Prostate gland (tissue), 2 donors: ENCODE measurements around the gene SENP3.

Experiments used
- CTCF ChIP-seq, 4 experiments: fragments of 200-600 bp in 2 of 4; fragments of 450-650 bp in 2 of 4; sonication (generic) in 2 of 4; IDR thresholded peaks; 1 replicate in 3 of 4; 2 replicates in 1 of 4; pipeline ENCODE4 v1.5.1; 2016 to 2019; ENCODE audit warnings: antibody characterized with exemption in 4 of 4, mild to moderate bottlenecking in 2 of 4, moderate library complexity in 2 of 4
- POLR2A ChIP-seq: fragments of 450-650 bp; IDR thresholded peaks from one replicate; pipeline ENCODE4 v1.6.1; 2016; ENCODE audit warnings: antibody characterized with exemption, mild to moderate bottlenecking

GRCh38 chr17:7576432-7576937, 14.8 kb downstream of the SENP3 start:
- TF ChIP-seq CTCF (IDR thresholded peaks at IDR 0.05) (no peak), POLR2A (no peak)
